ENCODE measurements around the gene TBX18.

Gene TBX18

GRCh38 chr6:84762220-84763002, 2.0 kb downstream of the TBX18 start:
- H3K27ac ChIP-seq = no peak overlapping the region
- TF ChIP-seq, protein P1, sequence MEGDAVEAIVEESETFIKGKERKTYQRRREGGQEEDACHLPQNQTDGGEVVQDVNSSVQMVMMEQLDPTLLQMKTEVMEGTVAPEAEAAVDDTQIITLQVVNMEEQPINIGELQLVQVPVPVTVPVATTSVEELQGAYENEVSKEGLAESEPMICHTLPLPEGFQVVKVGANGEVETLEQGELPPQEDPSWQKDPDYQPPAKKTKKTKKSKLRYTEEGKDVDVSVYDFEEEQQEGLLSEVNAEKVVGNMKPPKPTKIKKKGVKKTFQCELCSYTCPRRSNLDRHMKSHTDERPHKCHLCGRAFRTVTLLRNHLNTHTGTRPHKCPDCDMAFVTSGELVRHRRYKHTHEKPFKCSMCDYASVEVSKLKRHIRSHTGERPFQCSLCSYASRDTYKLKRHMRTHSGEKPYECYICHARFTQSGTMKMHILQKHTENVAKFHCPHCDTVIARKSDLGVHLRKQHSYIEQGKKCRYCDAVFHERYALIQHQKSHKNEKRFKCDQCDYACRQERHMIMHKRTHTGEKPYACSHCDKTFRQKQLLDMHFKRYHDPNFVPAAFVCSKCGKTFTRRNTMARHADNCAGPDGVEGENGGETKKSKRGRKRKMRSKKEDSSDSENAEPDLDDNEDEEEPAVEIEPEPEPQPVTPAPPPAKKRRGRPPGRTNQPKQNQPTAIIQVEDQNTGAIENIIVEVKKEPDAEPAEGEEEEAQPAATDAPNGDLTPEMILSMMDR (conservative IDR thresholded peaks at IDR 0.05) = no peak
- TF ChIP-seq ZFX (IDR thresholded peaks at IDR 0.05) = no peak

- TF ChIP-seq, protein P1 (conservative IDR thresholded peaks at IDR 0.05) = no peak
- TF ChIP-seq ZFX (IDR thresholded peaks at IDR 0.05) = no peak
- no peak overlapping the region for H3K27ac ChIP-seq
Measured at GRCh38 chr6:84758486-84758885, 5.9 kb downstream of the TBX18 start.

- TF ChIP-seq, protein P1 (conservative IDR thresholded peaks at IDR 0.05) = no peak
- no peak for TF ChIP-seq ZFX (IDR thresholded peaks at IDR 0.05)
- no peak overlapping the region for H3K27ac ChIP-seq
Measured at GRCh38 chr6:84756877-84757276, 7.5 kb downstream of the TBX18 start.

DNA sequence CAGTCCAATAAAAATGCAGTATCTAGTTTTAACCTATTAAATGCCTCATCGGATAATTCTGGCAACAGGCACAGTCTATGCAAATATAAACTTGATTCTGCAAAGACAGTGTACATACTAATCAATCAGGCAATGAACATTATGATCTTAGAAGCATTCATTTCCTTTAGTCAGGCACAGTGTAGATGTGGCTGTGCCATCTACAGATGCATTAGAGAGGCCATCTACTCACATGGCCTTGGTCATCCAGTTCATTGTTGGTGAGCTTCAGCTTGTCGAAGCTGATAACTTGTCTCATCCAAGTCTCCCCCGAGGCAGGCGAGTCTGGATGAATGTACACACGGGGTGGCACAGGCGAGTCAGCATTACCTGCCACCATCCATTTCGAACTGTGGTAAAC, 7.9 kb downstream of the TBX18 start:
- TF ChIP-seq, protein P1 (conservative IDR thresholded peaks at IDR 0.05) = no peak
- no peak for TF ChIP-seq ZFX (IDR thresholded peaks at IDR 0.05)

DNA sequence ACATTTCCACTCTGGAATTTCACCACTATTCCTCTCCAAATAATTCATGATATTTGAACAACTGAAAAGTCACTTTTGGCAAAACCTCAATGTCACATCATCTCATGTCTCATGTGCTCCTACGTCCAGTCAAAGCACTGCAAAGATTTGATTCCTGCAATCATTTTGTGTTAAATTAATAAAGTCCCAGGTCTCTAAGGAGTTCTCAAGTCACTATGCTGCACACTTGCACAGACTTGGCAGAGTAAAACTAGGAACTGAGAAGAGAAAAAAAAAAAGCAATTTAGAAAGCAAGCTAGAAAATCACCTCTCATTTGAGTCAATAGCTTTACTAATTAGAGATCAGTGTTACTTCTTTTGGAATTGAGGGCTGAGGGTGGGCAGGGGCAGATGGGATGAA, 11.2 kb downstream of the TBX18 start:
- no peak overlapping the region for H3K27ac ChIP-seq
- TF ChIP-seq, protein P1 (conservative IDR thresholded peaks at IDR 0.05) = no peak
- TF ChIP-seq ZFX (IDR thresholded peaks at IDR 0.05) = no peak

More for the DNA sequence above, 7.9 kb downstream of the TBX18 start:
- H3K27ac ChIP-seq = no peak overlapping the region

DNA sequence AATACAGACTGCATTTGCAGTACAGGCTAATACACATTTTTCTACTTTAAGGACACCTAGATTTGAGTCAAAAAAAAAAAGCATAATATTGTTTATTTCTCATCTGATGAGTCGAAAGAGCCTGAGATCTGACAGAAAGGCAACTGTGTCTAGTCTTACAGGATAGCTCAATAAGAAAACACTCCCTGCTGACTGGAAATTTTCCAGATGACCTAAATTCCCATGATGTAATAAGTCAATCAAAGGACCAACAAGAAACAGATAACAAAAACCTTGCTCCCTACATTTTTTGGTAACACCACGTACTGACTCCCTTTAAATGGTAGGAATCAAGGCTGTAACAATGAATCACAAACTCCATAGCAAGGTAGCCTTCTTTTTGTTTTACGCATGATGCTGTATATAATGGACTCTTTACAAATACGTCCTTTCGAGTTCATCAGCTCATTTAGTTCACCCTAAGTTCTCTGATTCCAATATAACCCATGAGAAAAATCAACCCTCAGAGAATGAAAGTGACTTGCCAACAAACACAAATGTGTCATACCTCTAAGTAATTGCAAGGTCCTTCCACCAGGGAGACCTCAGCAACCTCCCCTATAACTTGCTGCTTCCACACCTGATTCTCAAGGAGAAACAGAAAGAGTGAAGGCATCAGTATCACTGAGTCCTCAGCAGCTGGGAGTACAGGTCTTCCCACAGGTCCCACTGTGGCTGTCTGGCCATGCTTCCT, 12.1 kb downstream of the TBX18 start:
- no peak overlapping the region for H3K27ac ChIP-seq
- no peak for TF ChIP-seq ZFX (IDR thresholded peaks at IDR 0.05)
- TF ChIP-seq, protein P1 (conservative IDR thresholded peaks at IDR 0.05) = no peak

- TF ChIP-seq, protein P1 (conservative IDR thresholded peaks at IDR 0.05) = no peak
- TF ChIP-seq ZFX (IDR thresholded peaks at IDR 0.05) = no peak
- H3K27ac ChIP-seq = no peak overlapping the region
Measured at GRCh38 chr6:84749181-84749580, 15.2 kb downstream of the TBX18 start.

All from C4-2B (cell line).